Stimulated activated CD4-positive, alpha-beta T cell treated with anti-CD3 and anti-CD28 coated beads, Interleukin-4, amount 100 ng/mL, for 48 hours (primary cell): ENCODE data around the gene POTEF.
"Not testable (repeated sequence)": the region's sequence is repeated elsewhere in the genome, so short reads cannot be mapped to it uniquely, and the experiment has no call there.

Source experiments
- DNase-seq, 2 donors: peaks; one replicate each; pipeline ENCODE4 v3.0.0-alpha.2; 2020; ENCODE audit warnings: low read depth in 2 of 2

Gene POTEF

DNA sequence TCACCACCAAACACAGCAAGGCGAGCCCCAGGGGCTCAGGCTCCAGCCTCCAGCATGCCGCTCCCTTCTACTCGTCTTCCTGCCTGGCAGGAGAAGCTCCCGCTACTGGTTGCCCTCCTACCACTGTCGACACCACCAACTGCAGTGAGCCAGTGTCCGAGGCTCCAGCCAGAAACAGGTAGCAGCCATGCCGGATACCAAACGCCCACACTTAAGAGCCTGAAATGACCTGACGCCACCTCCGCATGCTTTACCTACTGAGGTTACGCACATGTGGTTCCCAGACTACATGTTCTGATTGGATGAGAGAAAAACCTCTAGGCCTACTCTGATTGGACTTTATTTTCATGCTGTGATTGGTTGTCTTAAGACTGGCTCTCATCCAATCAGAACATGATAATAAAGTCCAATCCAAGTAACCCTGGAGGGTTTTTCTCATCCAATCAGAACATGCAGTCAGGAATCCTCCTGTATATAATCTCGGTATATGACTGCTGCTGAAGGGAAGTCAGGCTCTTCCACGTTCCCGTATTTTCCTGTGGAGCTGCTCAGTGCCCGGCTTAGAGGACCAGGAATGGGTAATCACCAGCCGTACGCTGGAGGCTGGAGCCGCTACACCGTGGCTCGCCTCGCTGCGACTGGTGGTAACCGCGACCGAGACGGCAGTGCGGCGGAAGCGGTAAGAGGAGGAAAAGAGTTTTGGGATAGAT is at the start of gene POTEF:
Gene POTEF, minus strand, starts transcription at position 103 of the 710 bp plus-strand sequence. CDS start 8,707 bp downstream, outside the sequence.
- not testable (repeated sequence) for DNase-seq

DNA sequence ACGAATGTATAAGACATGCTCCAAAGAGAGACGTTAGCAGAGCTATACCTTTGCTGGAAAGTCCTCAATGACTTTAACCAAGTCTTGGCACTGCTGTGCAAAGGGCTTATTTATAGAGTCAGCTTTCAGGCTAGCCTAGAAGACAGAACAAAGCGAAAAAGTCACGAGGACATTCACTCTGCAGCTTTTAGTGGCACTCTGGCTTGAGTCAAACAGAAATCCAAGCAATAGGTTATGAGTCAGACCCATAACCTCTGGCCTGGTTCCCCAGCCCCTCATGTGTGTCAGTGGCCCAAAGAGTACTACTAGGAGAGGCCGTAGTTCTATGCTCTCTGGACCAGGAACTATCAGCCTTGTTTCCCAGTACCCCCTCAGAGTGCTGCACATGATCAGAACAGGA is 45.8 kb upstream of the POTEF start:
- DNase-seq, result not testable (repeated sequence)

DNA sequence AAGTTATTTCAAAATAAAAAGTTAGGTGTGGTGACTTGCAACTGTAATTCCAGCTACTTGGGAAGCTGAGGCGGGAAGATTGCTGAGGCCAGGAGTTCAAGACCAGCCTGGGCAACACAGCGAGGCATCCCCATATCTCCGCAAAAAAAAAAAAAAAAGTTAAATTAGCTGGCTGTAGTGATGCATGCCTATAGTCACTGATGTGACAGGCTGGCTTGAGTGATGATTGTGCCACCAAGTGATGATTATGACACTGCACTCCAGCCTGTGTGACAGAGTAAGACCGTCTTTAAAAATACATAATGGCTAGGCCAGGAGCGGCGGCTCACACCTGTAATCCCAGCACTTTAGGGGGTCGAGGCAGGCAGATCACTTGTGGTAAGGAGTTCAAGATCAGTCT is 40.9 kb upstream of the POTEF start:
- no peak for DNase-seq

DNA sequence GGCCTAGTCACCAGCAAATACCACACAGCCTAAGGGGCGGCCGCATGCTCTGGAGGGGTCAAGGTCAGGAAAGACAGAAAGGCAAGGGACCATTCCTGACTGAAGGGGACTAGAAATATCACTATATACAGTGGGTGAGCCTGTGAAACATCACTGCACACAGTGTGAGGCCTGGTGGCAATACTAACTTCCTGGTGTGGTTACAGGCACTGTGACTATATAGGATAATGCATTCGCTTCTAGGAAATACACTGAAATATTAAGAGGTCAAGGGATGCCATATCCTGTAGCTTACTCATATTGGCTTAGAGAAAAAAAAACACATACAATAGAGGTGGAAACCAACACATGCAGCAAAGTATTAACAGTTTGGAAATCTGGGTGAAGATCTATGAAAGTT is 40.1 kb upstream of the POTEF start:
- not testable (repeated sequence) for DNase-seq

DNA sequence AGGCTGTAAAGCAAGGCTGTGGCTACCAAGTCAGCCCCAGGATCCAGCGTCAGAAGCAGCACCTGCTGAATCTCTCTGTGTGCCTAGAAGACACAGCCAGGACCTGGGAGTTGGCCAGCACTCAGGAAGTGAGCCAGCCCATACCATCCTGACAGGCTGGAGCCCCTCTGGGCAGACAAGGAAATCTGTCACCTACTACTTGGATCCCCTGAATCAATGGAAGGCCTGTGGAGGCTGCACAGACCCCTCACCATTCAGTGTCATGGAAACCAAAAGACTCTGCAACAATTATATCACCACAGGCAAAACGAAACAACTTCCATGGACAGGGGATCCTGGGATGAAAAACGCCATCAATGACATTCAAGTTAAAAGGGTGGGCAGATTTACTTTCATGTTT is 37.6 kb upstream of the POTEF start:
- DNase-seq, result not testable (repeated sequence)

DNA sequence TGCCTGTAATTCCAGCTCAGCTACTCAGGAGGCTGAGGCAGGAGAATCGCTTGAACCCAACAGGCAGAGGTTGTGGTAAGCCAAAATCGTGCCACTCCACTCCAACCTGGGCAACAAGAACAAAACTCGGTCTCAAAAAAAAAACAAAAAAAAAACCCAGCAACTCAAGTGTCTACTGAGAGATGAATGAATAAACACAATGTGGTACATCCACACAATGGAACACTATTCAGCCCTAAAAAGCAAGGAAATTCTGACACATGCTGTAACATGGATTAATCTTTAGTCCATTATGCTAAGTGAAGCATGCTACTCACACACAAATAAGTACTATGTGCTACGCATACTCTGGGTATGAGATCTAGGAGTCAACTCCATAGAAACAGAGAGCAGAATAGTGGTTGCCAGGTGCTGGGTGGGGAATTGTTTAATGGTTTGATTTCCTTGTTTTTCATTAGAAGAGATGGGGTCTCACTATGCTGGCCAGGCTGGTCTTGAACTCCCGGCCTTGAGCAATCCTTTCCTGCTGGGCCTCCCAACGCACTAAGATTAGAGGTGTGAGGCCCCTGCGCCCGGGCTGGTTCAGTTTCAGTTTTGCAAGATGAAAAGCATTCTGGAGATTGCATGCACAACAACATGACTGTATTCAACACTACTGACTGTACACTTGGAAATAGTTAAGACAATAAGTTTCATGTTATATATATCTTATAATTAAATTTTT is 36.4 kb upstream of the POTEF start:
- no peak for DNase-seq

DNA sequence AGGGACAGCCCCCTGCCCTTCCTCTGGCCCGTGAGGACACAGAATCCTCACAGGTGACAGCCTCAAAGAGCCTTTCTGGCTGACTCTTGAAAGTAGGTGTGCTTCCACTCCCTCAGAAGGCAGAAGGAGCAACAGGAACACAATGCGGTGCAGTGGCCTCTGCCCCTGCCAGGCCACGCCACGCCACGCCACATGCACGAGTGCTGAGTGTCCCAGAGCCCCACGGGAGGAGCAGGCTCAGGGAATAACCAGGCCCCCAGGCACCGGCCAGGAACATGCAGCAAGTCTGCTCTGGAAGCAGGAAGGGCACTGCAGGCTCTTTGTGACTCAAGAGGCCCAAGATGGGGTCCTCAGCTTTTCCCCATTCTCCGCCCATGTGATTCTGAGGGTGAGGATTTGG is 33.9 kb upstream of the POTEF start:
- no peak for DNase-seq

DNA sequence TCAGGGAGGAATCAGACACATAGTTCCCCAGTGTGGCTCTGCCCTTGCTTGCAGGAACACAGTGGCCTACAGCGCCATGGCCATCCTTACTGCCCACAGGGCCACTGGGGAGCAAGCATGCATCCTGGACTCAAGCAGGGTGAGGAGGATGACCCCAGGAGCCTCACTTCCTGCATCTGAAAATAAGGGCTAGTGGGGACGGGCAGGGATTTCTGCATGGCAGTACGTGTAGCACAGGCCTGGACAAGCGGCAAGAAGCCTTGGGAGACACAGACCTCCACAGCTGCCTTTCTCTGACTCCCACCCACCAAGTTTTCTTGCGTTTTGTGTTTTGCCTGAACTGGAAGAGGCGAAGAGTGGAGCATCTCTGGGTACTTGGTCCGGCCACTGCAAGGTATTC is 33.5 kb upstream of the POTEF start:
- DNase-seq, result not testable (repeated sequence)

DNA sequence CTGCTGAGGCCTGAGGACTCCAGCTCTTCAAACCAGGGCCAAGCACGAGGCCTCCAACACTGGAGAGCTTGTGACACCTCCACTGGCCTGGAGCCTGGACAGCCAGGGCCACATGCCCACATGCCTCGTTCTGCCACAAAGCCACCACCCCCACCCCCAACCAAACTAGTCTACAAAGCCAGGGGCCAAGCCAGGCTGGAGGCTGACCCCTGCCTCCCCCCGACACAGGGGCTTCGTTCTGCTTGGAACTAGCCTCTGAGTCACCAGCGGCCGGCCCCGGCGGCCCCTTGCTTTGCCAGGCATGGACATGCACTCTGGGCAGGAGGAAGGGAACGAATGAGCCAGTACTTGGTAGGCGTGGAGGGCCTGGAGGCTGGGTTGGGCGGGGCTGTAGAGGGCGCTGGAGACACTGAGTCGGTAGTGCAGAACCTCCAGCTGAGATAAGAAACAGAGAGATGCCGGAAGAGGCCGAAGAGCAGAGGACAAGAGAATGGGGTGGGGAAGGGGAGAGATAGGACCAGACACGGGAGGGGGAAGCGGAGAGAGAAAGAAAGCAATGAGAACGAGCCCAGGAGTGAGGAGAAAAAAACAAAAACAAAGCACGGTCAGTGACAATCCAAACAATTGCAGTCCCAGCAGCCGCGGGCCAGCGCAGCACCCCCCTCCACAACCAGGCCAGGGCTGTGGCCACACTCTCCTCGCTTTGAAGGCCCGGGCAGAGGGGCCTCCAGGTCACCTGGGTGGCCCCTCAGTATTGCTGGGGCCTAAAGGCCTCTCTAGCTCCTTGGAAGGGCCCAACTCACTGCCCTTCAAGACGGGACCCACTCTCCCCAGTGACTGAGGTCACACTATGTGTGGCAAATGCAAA is 32.0 kb upstream of the POTEF start:
- DNase-seq, result not testable (repeated sequence)

DNA sequence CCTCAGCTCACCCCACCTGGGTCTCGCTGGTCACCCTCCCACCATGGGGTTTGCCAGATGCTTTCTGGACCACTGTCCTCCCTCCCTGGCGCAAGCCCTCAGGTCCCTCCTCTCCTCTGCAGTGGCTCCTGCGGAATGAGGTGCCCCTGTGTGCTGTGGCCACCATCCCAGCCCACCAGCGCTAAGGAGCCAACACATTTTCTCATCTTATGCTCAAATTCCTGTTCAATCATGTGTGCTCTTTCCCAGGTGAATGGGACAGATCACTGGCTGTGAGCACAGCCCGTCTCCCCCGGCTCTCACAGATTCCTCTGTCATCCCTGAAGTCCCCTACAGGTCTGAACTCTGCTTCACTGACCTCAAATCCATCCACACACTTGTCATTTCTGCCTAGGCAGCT is 31.1 kb upstream of the POTEF start:
- DNase-seq, result no peak

DNA sequence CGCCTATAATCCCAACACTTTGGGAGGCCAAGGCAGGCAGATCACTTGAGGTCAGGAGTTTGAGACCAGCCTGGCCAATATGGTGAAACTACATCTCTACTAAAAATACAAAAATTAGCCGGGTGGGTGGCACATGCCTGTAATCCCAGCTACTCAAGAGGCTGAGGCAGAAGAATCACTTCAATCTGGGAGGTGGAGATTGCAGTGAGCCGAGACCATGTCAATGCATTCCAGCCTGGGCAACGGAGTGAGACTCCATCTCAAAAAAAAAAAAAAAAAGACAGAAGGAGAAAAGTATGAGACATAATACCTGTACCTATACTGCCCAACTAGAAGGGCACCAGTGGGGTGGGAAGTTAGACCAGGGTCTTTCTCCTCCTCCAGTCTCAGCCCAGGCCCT is 30.4 kb upstream of the POTEF start:
- not testable (repeated sequence) for DNase-seq

DNA sequence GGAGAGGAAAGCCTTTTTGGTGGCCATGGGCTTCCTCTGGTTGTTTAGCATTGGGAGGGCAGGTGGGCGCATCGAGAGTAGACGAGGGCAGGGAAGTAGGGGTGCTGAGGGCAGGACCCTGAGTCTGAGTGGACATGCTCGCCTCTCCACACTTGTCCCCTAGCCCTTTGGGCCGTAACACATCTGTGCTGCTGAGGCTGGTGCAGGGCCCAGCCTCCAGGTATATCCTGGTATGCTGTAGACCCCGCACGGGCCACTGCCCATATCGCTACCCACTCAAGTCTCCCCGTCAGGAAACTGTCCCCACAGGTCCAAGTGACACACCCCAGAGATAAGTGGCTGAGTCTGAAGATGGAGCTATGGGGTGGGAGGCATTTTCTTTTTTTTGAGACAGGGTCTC is 29.6 kb upstream of the POTEF start:
- no peak for DNase-seq

DNA sequence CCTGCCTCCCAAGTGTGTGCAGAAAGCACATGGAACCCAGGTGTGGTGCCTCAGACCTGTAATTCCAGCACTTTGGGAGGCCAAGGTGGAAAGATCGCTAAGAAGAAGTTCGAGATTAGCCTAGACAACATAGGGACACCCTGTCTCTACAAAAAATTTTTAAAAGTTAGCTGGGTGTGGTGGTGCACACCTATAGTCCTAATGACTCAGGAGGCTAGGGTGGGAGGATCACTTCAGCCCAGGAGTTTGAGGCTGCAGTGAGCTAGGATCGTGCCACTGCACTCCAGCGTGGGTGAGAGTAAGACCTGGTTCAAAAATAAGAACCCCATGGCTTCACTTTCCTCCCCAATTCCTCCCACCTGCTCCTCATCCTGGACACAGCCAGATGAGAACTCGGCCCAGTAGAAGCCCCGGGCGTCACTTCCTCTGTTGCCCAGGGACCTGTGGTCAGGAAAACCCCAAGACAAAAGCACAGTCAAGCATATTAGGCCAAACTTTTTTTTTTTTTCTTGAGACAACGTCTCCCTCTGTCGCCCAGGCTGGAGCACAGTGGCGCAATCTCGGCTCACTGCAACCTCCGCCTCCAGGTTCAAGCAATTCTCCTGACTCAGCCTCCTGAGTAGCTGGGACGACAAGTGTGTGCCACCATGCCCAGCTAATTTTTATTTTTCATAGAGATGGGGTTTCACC is 28.9 kb upstream of the POTEF start:
- peak in 1 of 2 donors; percentile 12 for DNase-seq

DNA sequence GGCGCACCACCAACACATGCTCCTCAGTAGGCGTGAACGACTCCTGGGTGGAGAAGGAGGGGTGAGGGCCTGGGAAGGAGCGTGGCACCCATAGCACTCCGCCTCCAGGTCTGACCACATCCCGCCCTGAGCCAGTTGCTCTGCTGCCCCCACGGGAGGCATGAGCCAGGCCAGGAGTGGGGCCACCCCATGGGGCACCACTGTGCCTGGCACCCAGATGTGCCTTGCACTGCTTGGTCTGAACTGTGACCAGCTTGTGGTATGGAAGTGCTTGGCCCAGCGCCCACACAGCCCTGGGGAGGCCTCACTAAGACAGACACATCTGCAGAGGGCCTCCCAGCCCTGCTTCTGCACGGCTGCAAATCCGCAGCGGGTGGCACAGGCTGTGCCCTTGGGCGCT is 28.3 kb upstream of the POTEF start:
- DNase-seq, result not testable (repeated sequence)

DNA sequence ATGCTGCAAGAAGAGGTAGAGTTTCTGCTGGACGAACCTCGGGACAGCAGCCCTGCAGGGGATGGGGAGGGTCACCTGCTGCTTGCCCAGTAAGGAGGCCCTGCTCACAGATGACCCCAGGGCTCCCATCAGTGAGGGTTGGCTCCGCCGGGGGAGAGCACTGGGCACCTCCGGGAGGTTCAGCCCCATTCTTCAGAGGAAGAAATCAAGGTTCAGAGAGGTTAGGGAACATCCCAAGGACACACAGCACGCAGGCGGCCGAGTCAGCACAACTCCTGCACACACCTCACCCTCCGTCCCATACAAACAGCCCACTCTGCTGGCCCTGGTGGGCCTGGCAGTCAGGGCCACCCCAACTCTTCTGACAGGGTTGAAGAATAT is 27.6 kb upstream of the POTEF start:
- DNase-seq, result no peak

DNA sequence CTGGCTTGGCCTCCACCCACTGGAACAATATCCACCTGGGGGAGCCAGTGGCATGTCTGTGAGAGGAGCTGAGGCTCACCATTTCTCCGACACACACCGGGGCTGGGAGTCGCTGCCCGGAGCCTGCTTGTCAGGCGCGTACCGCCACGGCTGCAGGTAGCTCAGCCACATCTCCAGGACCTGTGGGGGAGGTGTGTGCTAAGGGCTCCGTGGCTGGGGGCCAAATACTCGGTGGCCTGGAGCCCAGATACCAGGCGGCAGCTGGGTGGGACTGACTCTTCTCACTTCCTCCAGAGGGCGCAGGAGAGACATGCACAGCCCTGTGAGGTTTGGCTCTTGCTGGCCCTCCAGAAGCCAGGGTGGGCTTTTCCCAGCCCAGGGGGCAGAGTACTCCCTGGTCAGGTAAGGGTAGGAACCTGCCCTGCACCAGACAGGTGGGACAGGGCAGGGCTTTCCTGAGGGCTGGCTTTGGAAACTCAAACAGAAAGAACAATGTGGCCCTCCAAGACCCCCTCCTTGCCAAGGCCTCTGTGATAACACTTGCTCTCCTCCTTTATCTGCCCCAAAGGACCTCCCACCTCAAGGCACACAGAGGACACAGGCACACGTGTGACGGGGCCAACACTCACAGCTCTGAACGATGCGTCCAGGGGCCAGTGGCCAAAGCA is 27.1 kb upstream of the POTEF start:
- DNase-seq, result not testable (repeated sequence)

DNA sequence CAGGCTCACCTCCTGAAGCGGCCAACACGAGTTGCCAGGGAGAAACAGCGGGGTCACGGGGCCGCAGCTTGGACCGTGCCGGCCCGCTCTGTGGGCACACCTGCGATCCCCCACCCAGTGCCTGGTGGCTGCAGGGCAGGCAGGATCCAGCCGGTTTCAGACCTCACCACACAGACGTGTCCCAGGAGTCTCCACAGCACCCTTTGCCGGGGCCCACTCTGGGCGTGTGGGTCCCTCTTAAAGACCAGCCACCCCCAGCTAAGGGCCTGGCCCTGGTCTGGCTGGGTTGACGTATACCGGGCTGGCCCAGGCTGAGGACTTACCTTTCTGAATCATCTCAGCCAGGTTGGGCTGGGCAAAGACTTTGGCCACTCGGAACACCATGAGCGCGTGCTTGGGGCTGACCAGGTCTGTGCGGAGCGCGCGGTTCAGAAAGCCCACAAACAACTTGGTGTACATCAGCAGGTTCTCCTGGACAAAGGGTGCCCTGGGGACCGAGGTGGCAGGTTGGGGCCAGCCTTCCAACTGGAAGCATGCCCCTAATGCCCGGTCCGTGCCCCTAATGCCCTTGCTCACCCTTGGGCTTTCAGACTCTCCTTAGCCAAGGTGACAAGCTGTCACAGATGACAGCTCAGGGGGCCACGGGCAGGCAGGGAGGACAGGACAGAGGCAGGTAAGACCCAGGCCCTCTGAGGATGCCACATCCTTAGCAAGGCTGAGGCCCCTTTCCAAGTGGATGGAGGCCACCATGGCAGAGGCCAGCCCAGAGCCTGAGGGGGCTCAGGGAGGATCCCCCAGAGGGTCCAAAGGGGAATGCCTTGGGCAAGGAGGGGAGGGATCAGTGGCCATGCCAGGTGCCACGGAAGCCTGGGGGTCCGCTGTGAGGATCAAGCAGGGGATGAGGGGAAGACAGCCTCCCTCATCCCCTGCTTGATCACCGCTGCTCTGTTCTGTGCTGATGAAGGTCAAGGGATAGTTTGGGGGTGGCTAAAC is 26.0 kb upstream of the POTEF start:
- DNase-seq, result no peak

DNA sequence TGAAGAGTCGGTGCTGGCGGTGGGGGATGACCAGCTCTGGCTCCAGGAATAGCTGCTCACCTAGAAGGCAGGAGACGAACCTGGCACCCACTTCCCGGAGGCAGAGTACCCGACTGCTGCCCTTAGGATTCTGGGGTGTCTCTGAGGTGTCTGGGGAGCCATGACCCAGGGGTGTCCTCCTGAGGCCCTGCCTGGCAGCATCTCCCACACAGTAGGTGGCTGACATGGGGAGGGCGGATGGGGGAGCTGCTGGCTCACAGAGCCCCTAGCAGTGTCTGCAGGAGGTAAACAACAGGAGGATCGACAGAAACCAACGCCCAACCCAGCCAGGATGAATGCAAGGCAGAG is 25.4 kb upstream of the POTEF start:
- not testable (repeated sequence) for DNase-seq

DNA sequence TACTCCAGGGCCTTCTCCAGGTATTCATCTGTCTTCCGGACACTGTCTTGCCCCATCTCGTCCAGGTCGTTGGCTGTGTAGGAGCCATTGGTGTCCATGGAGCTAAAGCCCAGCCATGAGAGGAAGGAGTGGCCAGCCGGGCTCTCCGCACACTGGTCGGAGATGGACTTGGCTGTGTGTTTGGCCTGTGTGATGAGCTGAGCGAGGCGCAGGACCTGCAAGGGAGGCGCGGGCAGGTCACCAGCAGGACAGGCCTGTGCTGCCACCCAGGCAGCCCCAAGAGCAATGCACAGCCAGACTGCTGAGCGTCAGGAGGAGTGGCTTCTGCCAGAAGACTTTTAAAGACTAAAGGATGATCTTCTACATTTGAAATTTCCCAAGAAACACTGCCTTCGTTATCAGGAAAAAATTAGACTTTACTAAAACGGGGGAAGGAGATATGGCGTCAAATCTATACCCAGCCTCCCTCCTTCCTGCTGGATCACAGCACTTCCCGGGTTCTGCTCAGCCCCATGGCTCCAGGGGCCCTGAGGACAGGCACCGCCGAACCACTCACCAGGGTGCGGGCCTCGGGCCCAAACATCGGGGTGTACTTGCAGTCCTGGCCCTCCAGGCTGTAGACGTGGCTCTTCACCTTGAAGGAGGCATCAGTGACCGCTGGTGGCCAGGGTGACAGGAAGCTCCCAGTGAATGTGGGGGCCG is 24.9 kb upstream of the POTEF start:
- DNase-seq, result not testable (repeated sequence)
